Measurements from ENCODE around the gene TMPRSS2.
"Not testable (repeated sequence)": the region's sequence is repeated elsewhere in the genome, so short reads cannot be mapped to it uniquely, and the experiment has no call there.

DNA sequence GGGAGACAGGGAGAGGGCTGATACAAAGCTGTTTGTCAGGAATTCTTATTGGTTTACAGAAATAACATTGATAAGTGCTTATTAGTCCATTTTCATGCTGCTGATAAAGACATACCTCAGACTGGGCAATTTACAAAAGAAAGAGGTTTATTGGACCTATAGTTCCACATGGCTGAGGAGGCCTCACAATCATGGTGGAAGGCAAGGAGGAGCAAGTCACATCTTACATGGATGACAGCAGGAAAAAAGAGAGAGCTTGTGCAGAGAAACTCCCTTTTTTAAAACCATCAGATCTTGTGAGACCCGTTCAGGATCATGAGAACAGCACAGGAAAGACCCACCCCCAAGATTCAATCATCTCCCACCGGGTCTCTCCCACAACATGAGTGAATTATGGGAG lies 90.5 kb downstream of the TMPRSS2 start:
- TF ChIP-seq EZH2 (optimal IDR thresholded peaks at IDR 0.05; ENCODE audit: low read depth, low read length); EZH2phosphoT487 (IDR thresholded peaks at IDR 0.05; ENCODE audit: low read length): not testable (repeated sequence)
- TF ChIP-seq, protein P1, sequence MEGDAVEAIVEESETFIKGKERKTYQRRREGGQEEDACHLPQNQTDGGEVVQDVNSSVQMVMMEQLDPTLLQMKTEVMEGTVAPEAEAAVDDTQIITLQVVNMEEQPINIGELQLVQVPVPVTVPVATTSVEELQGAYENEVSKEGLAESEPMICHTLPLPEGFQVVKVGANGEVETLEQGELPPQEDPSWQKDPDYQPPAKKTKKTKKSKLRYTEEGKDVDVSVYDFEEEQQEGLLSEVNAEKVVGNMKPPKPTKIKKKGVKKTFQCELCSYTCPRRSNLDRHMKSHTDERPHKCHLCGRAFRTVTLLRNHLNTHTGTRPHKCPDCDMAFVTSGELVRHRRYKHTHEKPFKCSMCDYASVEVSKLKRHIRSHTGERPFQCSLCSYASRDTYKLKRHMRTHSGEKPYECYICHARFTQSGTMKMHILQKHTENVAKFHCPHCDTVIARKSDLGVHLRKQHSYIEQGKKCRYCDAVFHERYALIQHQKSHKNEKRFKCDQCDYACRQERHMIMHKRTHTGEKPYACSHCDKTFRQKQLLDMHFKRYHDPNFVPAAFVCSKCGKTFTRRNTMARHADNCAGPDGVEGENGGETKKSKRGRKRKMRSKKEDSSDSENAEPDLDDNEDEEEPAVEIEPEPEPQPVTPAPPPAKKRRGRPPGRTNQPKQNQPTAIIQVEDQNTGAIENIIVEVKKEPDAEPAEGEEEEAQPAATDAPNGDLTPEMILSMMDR (IDR thresholded peaks at IDR 0.05; ENCODE audit: low read length): not testable (repeated sequence)

All from MM.1S (cell line).